Central memory CD4-positive, alpha-beta T cell (primary cell): ENCODE data around the gene TACC2.

Experiments
- DNase-seq: peaks from one replicate; pipeline ENCODE4 v3.0.0; 2022

Gene TACC2

DNA sequence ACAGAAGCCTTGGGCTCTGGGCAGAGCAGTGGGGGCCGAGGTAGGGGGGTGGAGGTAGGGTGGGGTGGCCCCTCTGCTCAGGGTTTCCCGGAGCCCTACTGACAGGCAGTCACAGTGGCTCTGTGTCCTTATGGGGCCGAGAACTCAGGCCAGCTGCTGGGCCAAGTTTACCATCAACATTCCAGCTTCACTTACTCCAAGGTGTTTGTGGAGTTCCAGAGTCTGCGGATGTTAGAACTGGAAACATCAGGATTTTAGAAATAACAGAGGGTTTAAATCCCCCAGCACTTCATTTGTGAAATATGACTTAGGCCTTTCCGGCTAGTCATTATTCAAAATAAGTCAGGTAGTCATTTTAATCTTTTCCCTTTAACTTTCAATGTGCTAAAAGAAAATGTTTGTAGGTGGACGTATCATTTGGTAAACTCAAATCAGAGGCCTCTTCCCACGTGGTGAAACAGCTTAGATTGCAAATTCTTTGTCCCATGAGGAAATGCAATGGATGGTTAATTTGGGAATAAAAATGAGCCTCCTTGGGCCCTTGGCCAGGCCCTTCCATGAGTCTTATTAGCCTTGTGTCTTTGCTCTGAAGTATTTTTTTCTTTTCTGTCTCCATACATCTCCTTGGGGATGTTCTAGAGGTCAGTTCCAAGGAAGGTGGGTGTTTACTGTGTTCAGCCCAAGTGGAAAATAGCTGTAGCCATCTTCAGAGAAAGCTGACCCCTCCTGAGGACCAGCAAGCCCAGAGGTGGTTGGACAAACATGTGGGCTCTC is 182.5 kb downstream of the TACC2 start:
- DNase-seq: no peak

- DNase-seq: no peak
These were observed 183.5 kb downstream of the TACC2 start for GRCh38 chr10:122172361-122173008.

DNA sequence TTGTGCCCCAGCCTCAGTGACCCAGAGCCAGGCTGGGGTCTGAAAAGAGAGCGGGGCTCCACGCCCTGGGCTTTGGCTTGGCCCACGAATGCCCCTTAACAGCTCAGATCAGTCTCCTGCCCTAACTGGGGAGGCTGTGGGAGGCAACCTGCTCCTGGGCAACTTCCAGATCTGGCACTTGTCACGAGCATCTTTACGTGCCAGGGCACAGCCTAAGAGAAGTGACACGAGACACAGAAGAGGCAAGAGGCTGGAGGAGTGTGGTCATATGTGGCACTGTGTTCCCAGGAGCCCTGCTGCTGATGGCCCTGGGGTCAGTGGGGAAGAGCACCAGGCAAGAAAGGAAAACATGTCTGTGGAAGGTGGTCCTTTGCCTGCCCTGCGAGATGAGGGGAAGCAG is 184.4 kb downstream of the TACC2 start:
- no peak for DNase-seq

- no peak for DNase-seq
These were observed 184.9 kb downstream of the TACC2 start for GRCh38 chr10:122173766-122174435.

DNA sequence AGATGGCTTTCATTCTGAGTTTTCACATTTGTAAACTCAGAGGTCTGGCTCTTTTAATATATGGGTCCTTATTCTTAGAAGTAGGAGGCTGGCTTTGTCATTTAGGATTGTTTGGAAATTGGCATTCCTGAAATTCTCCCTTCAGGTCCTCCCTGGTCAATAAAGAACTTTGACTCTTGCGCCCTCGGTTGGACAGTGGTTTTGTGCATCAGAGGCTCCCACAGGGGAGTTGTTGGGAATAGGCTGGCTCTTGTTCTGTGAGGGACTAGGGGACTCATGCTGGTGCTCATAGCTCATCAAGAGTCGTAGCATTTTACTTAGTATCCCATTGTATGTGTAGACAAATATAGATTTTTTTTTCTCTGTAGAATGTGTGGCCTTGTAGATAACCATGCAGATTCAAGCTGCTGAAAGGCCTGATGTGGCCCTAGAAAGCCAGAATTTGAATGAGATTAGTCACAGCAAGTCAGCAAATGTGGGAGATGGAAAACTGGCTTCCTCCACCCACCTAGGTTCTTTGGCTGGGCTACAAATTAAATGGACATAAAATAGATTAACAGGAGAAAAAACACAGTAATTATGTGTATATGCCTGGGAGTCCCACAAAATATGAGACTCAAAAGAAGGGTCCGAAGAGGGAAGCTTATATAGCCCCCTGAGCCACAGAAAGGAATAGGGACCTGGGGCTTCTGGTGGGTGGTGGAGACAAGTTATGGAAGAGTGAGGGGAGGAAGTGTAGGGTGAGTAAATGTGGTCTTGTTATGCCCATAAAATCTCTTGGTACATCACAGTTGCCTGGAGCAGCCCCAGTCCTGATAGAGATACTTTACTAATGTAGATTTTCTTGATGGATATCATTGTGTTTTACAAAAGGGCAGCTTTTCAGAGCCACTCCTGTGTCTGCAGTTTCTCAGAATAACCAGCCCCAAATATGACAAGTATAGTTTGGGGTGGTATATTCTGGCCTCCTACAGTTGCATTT is 187.6 kb downstream of the TACC2 start:
- DNase-seq: no peak

- no peak for DNase-seq
These were observed 189.7 kb downstream of the TACC2 start for GRCh38 chr10:122178655-122179054.

DNA sequence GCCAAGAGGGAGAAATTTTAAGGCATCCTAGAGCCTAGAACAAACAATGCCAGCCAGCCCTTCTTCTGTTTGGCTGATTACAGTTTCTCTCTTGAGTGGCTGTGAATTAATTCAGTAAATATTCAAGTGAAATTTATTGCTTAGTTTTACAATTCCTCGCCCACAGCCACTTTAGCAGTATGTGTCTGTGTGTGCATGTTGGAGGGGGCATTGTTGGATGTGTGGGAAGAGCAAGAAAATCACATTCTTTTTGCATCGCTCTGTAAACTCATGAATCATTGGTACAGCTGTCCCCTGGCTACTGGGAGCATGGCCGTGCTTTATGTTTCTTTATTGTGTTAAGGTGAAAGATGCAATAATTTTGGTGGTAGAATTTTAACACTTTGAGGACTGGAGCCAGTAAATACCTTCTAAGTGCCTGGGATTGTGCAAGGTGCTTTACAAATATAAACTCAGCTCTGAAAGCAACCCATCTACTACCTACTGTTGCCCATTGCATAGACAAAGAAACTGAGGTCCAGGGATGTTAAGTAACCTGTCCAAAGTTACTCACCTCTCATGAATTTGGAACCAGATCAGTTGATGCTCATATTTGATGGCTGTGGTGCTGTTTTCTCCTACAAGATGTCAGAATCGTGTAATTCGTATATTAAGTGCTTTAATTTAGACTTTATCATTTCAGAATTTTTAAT is 192.2 kb downstream of the TACC2 start:
- DNase-seq: no peak

- DNase-seq: no peak
These were observed 192.9 kb downstream of the TACC2 start for GRCh38 chr10:122181876-122182275.

DNA sequence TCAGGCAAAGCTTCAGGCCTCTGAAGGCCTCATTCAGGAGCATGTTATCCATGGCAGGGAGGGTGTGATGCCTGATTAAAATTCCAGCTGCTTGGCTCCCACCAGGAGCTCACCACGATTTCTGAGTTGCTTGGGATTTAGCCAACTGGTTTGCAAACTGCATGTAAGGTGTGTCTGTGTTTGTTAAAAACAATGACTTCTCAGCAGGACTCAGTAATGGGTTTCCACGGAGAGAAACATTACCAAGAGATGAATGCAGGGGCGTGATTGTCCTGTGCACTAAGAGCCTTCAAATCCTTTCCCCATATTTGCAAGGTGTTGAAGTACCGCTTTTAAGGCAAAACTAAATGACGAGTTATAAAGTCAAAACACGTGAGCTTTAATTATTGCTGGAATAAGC is 193.3 kb downstream of the TACC2 start:
- no peak for DNase-seq

GRCh38 chr10:122184254-122184653 is 195.3 kb downstream of the TACC2 start:
- no peak for DNase-seq

GRCh38 chr10:122185643-122186042 is 196.7 kb downstream of the TACC2 start:
- no peak for DNase-seq

GRCh38 chr10:122186816-122187810 is 198.2 kb downstream of the TACC2 start:
- no peak for DNase-seq

- DNase-seq: no peak
These were observed 199.7 kb downstream of the TACC2 start for GRCh38 chr10:122188706-122189105.

DNA sequence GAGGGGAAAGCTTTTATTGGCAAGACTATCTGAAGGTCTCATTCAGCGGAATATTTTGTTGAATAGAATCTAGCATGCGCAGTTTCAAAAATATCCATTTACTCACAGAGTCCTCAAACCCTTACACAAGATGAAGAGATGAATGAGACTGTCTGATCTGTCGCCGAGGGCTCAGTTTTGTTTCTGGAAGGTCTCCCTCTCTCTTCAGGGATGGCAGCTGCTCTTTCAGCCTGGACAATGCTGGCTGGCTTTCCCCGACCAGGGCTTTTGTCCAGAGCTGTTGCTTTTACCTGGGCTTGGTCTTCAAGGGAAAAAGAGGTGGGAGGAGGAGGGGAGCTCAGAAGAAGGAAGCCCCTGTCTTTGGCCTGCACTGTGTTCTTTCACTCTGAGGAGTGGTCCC is 200.2 kb downstream of the TACC2 start:
- DNase-seq: no peak

- no peak for DNase-seq
These were observed 201.4 kb downstream of the TACC2 start for GRCh38 chr10:122190176-122190943.

DNA sequence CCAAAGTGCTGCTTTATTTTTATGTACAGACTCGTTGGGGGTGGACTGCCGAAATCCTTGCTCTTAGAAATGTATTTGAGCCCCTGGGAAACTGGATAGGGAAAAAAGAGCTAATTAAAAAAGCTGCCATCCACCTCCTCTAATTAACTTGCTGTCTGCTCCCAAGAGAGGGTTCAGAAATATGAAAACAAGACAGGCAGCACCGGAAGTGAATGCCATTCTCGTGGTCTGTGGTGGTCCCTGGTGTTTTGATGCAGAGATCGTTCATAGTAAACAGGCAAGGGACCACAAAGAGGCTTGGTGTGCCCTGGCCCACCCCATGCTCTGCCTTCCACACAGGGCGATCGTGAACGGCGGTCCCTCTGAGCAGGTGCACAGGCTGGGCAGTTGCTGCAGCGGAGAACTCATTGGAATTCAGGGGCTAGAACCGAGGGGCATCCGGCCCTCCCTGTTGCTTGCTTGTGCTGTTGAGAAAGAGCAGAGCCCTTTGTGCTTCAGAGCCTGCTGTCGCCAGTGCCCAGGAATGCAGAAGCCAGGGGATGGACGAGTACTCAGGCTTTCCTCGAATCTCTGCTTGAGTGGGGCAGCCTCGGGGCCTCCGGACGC is 203.1 kb downstream of the TACC2 start:
- no peak for DNase-seq

GRCh38 chr10:122194251-122194650 is 205.3 kb downstream of the TACC2 start:
- no peak for DNase-seq

DNA sequence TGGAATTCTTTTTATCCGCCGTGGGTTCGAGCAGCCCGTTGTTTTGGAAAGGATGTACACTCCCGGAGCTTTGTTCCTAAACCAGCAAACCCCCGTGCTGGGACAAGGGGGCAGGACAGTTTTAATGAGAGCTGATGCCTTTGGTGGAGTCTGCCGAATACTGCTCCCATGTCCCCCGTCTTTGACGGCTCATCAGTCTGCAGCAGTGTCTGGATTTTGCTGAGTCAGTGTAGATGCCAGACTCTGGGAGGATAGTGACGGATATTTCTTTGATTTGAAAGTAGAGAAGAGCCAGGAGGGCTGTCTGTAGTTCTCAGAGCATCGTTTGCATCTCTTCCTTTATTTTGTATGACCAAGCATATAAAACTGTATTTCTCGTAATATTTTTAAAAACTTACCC is 207.3 kb downstream of the TACC2 start:
- no peak for DNase-seq

GRCh38 chr10:122197611-122198222 is 208.8 kb downstream of the TACC2 start:
- DNase-seq: no peak
